SK-N-SH treated with all-trans-retinoic acid at 6 μM for 48 hours (cell line): Measurements from ENCODE around the gene EVI5.

Experiments
- ATAC-seq: fragments of 200-7000 bp; cut with Tn5 transposase; 3 replicates; pipeline ENCODE4 v1.9.1; 2020; ENCODE audit warnings: mild to moderate bottlenecking, moderate library complexity
- ARNTL ChIP-seq: fragments of 450-650 bp; formaldehyde crosslinking; IDR thresholded peaks from 2 replicates; pipeline ENCODE4 v1.5.0; 2020; ENCODE audit warnings: low read depth, mild to moderate bottlenecking, moderate library complexity, borderline replicate concordance
- BACH2 ChIP-seq: fragments of 250-450 bp; sonication (Bioruptor Pico); IDR thresholded peaks from 2 replicates; pipeline ENCODE4 v1.9.0; 2021; ENCODE audit warnings: mild to moderate bottlenecking, borderline replicate concordance
- CREB5 ChIP-seq: fragments of 250-450 bp; sonication (Bioruptor Pico); IDR thresholded peaks from 2 replicates; pipeline ENCODE4 v1.5.1; 2020; ENCODE audit warnings: low read depth, mild to moderate bottlenecking, moderate library complexity
- CSDC2 ChIP-seq: fragments of 250-450 bp; sonication (Bioruptor Pico); IDR thresholded peaks from 2 replicates; pipeline ENCODE4 v1.5.0; 2020; ENCODE audit warnings: mild to moderate bottlenecking, moderate library complexity
- CSRNP3 ChIP-seq: fragments of 250-450 bp; sonication (Bioruptor Pico); IDR thresholded peaks from 2 replicates; pipeline ENCODE4 v1.5.1; 2021; ENCODE audit warnings: mild to moderate bottlenecking, moderate library complexity
- ESRRG ChIP-seq: fragments of 250-450 bp; sonication (Bioruptor Pico); IDR thresholded peaks from 2 replicates; pipeline ENCODE4 v1.6.1; 2021; ENCODE audit warnings: mild to moderate bottlenecking
- GLIS3 ChIP-seq: fragments of 250-450 bp; sonication (Bioruptor Pico); IDR thresholded peaks from 2 replicates; pipeline ENCODE4 v1.5.0; 2020; ENCODE audit warnings: mild to moderate bottlenecking, moderate library complexity
- ISL1 ChIP-seq: fragments of 250-450 bp; sonication (Bioruptor Pico); IDR thresholded peaks from 2 replicates; pipeline ENCODE4 v2.1.2; 2022; ENCODE audit warnings: mild to moderate bottlenecking, moderate library complexity
- OSR1 ChIP-seq: fragments of 250-450 bp; sonication (Bioruptor Pico); IDR thresholded peaks from 2 replicates; pipeline ENCODE4 v1.8.0; 2022; ENCODE audit warnings: moderate library complexity, mild to moderate bottlenecking, inconsistent platforms
- PATZ1 ChIP-seq: fragments of 250-450 bp; sonication (Bioruptor Pico); IDR thresholded peaks from 2 replicates; pipeline ENCODE4 v1.8.0; 2020; ENCODE audit warnings: mild to moderate bottlenecking, moderate library complexity, borderline replicate concordance
- RARB ChIP-seq: fragments of 250-450 bp; sonication (Bioruptor Pico); IDR thresholded peaks from 2 replicates; pipeline ENCODE4 v1.8.0; 2021; ENCODE audit warnings: mild to moderate bottlenecking, moderate library complexity
- SNAI2 ChIP-seq: fragments of 250-450 bp; sonication (Bioruptor Pico); IDR thresholded peaks from 2 replicates; pipeline ENCODE4 v1.5.0; 2020; ENCODE audit warnings: mild to moderate bottlenecking, moderate library complexity
- TCF4 ChIP-seq: fragments of 250-450 bp; sonication (Bioruptor Pico); IDR thresholded peaks from 2 replicates; pipeline ENCODE4 v1.8.0; 2021; ENCODE audit warnings: mild to moderate bottlenecking, moderate library complexity, borderline replicate concordance
- TOX ChIP-seq: fragments of 250-450 bp; sonication (Bioruptor Pico); IDR thresholded peaks from 2 replicates; pipeline ENCODE4 v1.8.0; 2021; ENCODE audit warnings: mild to moderate bottlenecking, moderate library complexity, borderline replicate concordance
- TSHZ2 ChIP-seq: fragments of 250-450 bp; sonication (Bioruptor Pico); IDR thresholded peaks from 2 replicates; pipeline ENCODE4 v1.5.0; 2020; ENCODE audit warnings: mild to moderate bottlenecking, moderate library complexity
- ZC3H10 ChIP-seq: fragments of 250-450 bp; sonication (Bioruptor Pico); IDR thresholded peaks from 2 replicates; pipeline ENCODE4 v1.5.1; 2021; ENCODE audit warnings: mild to moderate bottlenecking, moderate library complexity
- ZFP3 ChIP-seq: fragments of 250-450 bp; sonication (Bioruptor Pico); IDR thresholded peaks from 2 replicates; pipeline ENCODE4 v1.5.0; 2020; ENCODE audit warnings: mild to moderate bottlenecking, moderate library complexity
- ZFP30 ChIP-seq: fragments of 450-650 bp; formaldehyde crosslinking; IDR thresholded peaks from 2 replicates; pipeline ENCODE4 v1.5.0; 2022; ENCODE audit warnings: mild to moderate bottlenecking, moderate library complexity
- ZNF565 ChIP-seq: fragments of 450-650 bp; formaldehyde crosslinking; conservative IDR thresholded peaks from 2 replicates; pipeline ENCODE4 v1.5.0; 2020; ENCODE audit warnings: low read depth, mild to moderate bottlenecking, moderate library complexity
- ZNF70 ChIP-seq: fragments of 450-650 bp; formaldehyde crosslinking; IDR thresholded peaks from 2 replicates; pipeline ENCODE4 v1.5.0; 2020; ENCODE audit warnings: mild to moderate bottlenecking, moderate library complexity
- ZNF8 ChIP-seq: fragments of 450-650 bp; formaldehyde crosslinking; IDR thresholded peaks from 2 replicates; pipeline ENCODE4 v1.5.0; 2020; ENCODE audit warnings: mild to moderate bottlenecking, moderate library complexity

EVI5 gene

GRCh38 chr1:92739669-92740524, 45.0 kb downstream of the EVI5 start:
- TF ChIP-seq CSDC2 (CRISPR knock-in tag) (no peak), OSR1 (CRISPR knock-in tag) (no peak), ISL1 (CRISPR knock-in tag) (no peak), ZNF70 (CRISPR knock-in tag) (no peak), CREB5 (CRISPR knock-in tag) (no peak), ZNF8 (no peak), ARNTL (CRISPR knock-in tag) (no peak), CSRNP3 (no peak), GLIS3 (CRISPR knock-in tag) (no peak), ESRRG (CRISPR knock-in tag) (no peak), ZFP30 (CRISPR knock-in tag) (no peak), BACH2 (CRISPR knock-in tag) (no peak), TOX (no peak), ZFP3 (CRISPR knock-in tag) (no peak), TCF4 (CRISPR knock-in tag) (no peak), PATZ1 (CRISPR knock-in tag) (no peak)
- no peak for ATAC-seq

GRCh38 chr1:92736395-92736794, 48.5 kb downstream of the EVI5 start:
- ATAC-seq, result peak; percentile 83
- no peak for TF ChIP-seq ARNTL (CRISPR knock-in tag)
- TF ChIP-seq ZNF8, result no peak
- TF ChIP-seq CSRNP3, result no peak
- no peak for TF ChIP-seq ISL1 (CRISPR knock-in tag)
- no peak for TF ChIP-seq ZNF565 (CRISPR knock-in tag)
- no peak for TF ChIP-seq CREB5 (CRISPR knock-in tag)
- TF ChIP-seq ZC3H10 (CRISPR knock-in tag), result no peak
- no peak for TF ChIP-seq OSR1 (CRISPR knock-in tag)
- TF ChIP-seq RARB (CRISPR knock-in tag), result no peak
- TF ChIP-seq SNAI2 (CRISPR knock-in tag), result no peak
- TF ChIP-seq TOX, result no peak
- TF ChIP-seq TSHZ2 (CRISPR knock-in tag), result no peak
- TF ChIP-seq BACH2 (CRISPR knock-in tag), result no peak
- TF ChIP-seq, all 23 proteins: peak for 0
